Measurements from ENCODE around the gene DOC2B.
"Not testable (repeated sequence)": the region's sequence is repeated elsewhere in the genome, so short reads cannot be mapped to it uniquely, and the experiment has no call there.

Gene DOC2B

GRCh38 chr17:181245-182049, at the start of gene DOC2B:
DOC2B (minus strand) TSS chr17:181650; CDS start chr17:181479, 171 bp downstream.
- peak in 1 of 2 experiments; percentile 23 for DNase-seq

DNA sequence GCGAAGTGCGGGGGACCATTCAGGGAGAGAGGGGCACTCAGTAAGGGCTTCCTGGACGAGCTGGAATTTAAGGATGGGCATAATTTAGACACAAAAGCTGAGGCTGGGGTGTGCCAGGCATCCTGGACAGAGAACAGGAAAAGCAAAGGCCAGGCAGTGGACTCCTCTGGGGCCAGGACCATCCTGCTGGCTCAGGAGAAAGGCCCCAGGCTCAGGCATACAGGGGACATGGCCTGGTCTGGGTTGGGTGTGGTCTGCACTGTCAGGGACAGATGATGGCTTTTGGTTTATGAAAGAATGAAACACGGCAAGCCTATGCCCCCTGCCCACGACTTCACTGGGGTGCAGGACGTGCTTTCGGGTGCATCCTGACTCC, 48.9 kb upstream of the DOC2B start:
- DNase-seq = no peak

- no peak for DNase-seq
Observed at GRCh38 chr17:229709-230394, 48.4 kb upstream of the DOC2B start.

- DNase-seq = no peak
Observed at GRCh38 chr17:228951-229708, 47.7 kb upstream of the DOC2B start.

- no peak for DNase-seq
Observed at GRCh38 chr17:227946-228615, 46.6 kb upstream of the DOC2B start.

- no peak for DNase-seq
Observed at GRCh38 chr17:227078-227945, 45.9 kb upstream of the DOC2B start.

GRCh38 chr17:226108-227077, 44.9 kb upstream of the DOC2B start:
- no peak for DNase-seq

- DNase-seq = no peak
Observed at GRCh38 chr17:225551-225950, 44.1 kb upstream of the DOC2B start.

- not testable (repeated sequence) for DNase-seq
Observed at GRCh38 chr17:224576-224975, 43.1 kb upstream of the DOC2B start.

GRCh38 chr17:223723-224471, 42.4 kb upstream of the DOC2B start:
- DNase-seq = no peak

GRCh38 chr17:222172-222571, 40.7 kb upstream of the DOC2B start:
- no peak for DNase-seq

- DNase-seq = no peak
Observed at GRCh38 chr17:219696-220095, 38.2 kb upstream of the DOC2B start.

DNA sequence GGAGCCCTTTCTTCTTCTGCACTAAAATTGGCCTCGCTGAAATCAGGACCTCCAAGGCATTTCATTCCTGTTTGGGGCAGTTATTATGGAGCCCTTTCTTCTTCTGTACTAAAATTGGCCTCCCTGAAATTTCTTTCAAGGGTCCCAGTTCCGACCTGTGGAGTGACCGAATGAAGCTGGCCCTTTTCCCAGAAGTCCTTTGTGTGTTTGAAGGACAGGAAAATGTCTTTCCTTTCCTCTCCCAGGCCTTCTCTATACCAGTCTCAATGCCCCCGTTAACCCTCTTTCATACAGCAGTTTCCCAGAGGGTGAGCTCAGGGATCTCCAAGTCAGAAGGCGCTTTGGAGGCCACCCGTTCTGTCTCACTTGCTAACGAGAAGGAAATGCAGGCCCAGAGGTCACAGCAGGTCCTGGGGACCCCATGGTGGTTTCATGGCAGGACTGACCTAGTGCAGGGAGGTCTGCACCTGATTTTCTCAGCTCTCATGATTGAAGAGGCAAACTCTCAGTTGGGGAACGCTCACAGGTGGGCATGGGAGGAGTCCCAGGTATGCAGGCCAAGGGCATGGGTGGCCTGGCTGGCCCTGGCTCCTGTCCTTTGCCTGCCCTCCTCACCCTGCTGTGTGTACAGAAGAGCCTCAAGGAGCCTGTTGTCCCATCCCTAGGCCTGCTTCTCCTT, 37.1 kb upstream of the DOC2B start:
- no peak for DNase-seq

DNA sequence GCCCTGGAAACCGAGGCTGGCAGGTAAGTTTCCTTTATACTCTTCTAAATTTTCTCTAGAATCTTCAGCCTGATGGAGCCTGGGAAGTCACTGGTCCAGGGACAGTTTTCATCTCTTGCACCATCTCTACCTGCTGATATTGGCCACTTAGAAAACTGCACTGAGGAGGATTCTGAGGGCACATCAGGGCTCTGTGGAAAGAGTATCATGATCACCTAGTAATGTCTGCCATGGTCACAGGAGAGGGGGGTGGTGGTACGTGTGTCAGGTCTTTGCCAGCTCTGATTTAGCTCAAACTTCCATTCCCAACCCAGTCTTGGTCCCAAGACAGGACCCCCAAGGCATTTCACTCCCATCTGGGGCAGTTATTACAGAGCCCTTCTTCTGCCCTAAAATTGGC, 35.2 kb upstream of the DOC2B start:
- no peak for DNase-seq

GRCh38 chr17:215563-216478, 34.4 kb upstream of the DOC2B start:
- DNase-seq = not testable (repeated sequence)

GRCh38 chr17:214881-215331, 33.5 kb upstream of the DOC2B start:
- DNase-seq = no peak

DNA sequence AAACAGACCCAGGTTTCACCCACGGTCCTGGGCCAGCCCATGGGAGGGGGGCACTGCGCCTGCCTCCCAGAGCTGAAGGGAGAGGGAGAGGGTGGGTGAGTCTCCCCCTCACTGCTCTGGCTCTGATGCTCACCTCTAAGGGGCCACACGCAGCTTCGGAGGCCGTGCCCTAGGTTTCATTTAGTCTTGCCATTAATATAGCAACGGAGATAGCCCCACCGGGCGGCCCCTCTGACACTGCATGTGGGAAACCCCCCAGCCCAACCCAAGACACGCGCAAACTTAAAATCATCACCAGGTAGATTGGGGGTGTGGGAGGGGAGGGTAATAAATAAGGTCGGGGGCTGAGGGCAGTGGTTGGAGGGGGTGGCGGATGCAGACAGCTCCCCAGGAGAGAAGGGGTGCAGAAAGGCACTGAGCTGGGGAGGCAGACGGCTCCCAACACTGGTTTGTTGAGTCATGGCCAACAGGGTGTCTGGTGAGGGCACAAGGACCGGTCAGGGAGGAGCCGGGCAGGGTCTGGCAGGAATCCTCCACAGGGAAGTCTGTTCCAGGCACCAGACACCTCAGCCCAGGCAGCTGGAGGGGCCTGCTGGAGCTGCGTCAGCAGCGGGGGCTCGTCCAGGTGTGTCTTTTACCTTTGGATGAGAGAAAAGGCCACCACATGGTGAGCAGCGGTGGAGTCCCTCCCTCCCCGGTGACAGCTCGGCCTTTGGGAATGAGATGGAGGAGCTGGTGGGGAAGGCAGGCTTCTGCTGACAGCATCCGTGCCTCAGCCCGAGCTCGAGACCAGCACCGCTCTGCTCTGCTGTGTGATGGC, 32.0 kb upstream of the DOC2B start:
- DNase-seq = no peak
